Endothelial cell of umbilical vein (primary cell): ENCODE data around the gene IRF2BP1. TPM values are rescaled to one million over a fixed set of nuclear protein-coding genes. Genes with fewer than 3 reads are reported as not detected.

Experiments used
- Bru-seq: library from RNA; stranded (reverse); fragments of 400-500 nt; gene quantifications from one replicate; lab custom pipeline; 2021; lab: Mats Ljungman, UMichigan
- BruChase-seq, 2 experiments: library from RNA; stranded (reverse); fragments of 400-500 nt; gene quantifications; one replicate each; lab custom pipeline; 2021; lab: Mats Ljungman, UMichigan
- BruUV-seq: library from RNA; stranded (reverse); fragments of 400-500 nt; replicated peaks from 2 replicates; lab custom pipeline; 2021; lab: Mats Ljungman, UMichigan
- CTCF ChIA-PET: fragments of 300-600, 350-600 bp; sonication (Branson Sonifier 250); formaldehyde crosslinking; loops from one replicate; lab custom pipeline; 2021; ENCODE audit warnings: antibody characterized with exemption, inconsistent platforms; lab: Charles Lee
- POLR2A ChIA-PET: fragments of 300-600, 350-600 bp; sonication (Branson Sonifier 250); formaldehyde crosslinking; loops from one replicate; lab custom pipeline; 2021; ENCODE audit warnings: antibody characterized with exemption, inconsistent platforms; lab: Charles Lee
- DNase-seq: peaks from one replicate; pipeline ENCODE4 v3.0.0-alpha.2; 2011; ENCODE audit warnings: low read depth, low spot score
- FAIRE-seq: peaks from 2 replicates; lab custom pipeline; 2011; peaks lifted over from hg19 to GRCh38; lab: Jason Lieb, UNC
- H2AFZ ChIP-seq: 2 replicates; pipeline ENCODE4 v1.6.0; 2012; ENCODE audit warnings: low read depth, low read length, control low read depth, inconsistent platforms
- H3K27ac ChIP-seq: 2 replicates; pipeline ENCODE4 v1.5.1; 2011; ENCODE audit warnings: low read depth, mild to moderate bottlenecking, control low read depth, low read length, moderate library complexity; ENCODE audit not compliant: insufficient read depth
- H3K27me3 ChIP-seq, 2 experiments: 2 replicates each; pipeline versions ENCODE4 v1.6.0 to v1.6.1; 2011; ENCODE audit warnings: low read length in 2 of 2, mixed read lengths in 1 of 2; ENCODE audit not compliant: control insufficient read depth in 2 of 2, insufficient read depth in 2 of 2
- H3K36me3 ChIP-seq, 2 experiments: 2 replicates in 1 of 2; 3 replicates in 1 of 2; pipeline ENCODE4 v1.5.1; 2011; ENCODE audit warnings: low read length in 2 of 2, mild to moderate bottlenecking in 1 of 2, moderate library complexity in 1 of 2; ENCODE audit not compliant: control insufficient read depth in 2 of 2, insufficient read depth in 2 of 2; ENCODE audit errors: extremely low read depth in 1 of 2
- H3K4me1 ChIP-seq: 3 replicates; pipeline ENCODE4 v1.5.1; 2011; ENCODE audit warnings: mild to moderate bottlenecking, low read length; ENCODE audit not compliant: control insufficient read depth, insufficient read depth; ENCODE audit errors: extremely low read depth
- H3K4me2 ChIP-seq: 2 replicates; pipeline ENCODE4 v1.6.1; 2011; ENCODE audit warnings: low read length, control low read depth, mixed read lengths; ENCODE audit not compliant: insufficient read depth
- H3K4me3 ChIP-seq, 3 experiments: fragments of 200-600 bp in 1 of 3; sonication (generic), shearing (Covaris generic) in 1 of 3; replicated peaks in 1 of 3; 2 replicates each; pipeline ENCODE4 v1.5.1; 2011 to 2016; ENCODE audit warnings: control low read depth in 3 of 3, low read length in 3 of 3, mild to moderate bottlenecking in 2 of 3, inconsistent platforms in 1 of 3, low read depth in 1 of 3, moderate library complexity in 1 of 3; ENCODE audit not compliant: insufficient read depth in 1 of 3
- H3K79me2 ChIP-seq: 2 replicates; pipeline ENCODE4 v1.6.0; 2012; ENCODE audit warnings: low read length, inconsistent platforms; ENCODE audit not compliant: control insufficient read depth, insufficient read depth
- H3K9ac ChIP-seq: replicated peaks from 2 replicates; pipeline ENCODE3; 2011; ENCODE audit warnings: low read length, control low read depth; ENCODE audit not compliant: insufficient read depth; ENCODE audit errors: extremely low read depth
- H3K9me1 ChIP-seq: replicated peaks from 3 replicates; pipeline ENCODE4 v1.6.0; 2011; ENCODE audit warnings: mild to moderate bottlenecking, low read length; ENCODE audit not compliant: control insufficient read depth, insufficient read depth; ENCODE audit errors: extremely low read depth
- H3K9me3 ChIP-seq: replicated peaks from 2 replicates; pipeline ENCODE4 v1.5.1; 2012; ENCODE audit warnings: low read length, inconsistent platforms; ENCODE audit not compliant: control insufficient read depth, insufficient read depth
- H4K20me1 ChIP-seq: replicated peaks from 2 replicates; pipeline ENCODE3; 2011; ENCODE audit warnings: mild to moderate bottlenecking, low read length; ENCODE audit not compliant: control insufficient read depth, insufficient read depth; ENCODE audit errors: extremely low read depth
- JUN ChIP-seq: IDR thresholded peaks from 2 replicates; pipeline ENCODE4 v1.6.1; 2011; ENCODE audit warnings: borderline replicate concordance, low read depth; ENCODE audit not compliant: insufficient read length, insufficient read depth
- POLR2A ChIP-seq: IDR thresholded peaks from 2 replicates; pipeline ENCODE4 v1.6.1; 2012; ENCODE audit warnings: low read depth, mild to moderate bottlenecking, control low read depth, low read length
- POLR2AphosphoS5 ChIP-seq: IDR thresholded peaks from 2 replicates; pipeline ENCODE4 v1.6.1; 2012; ENCODE audit warnings: low read depth, mild to moderate bottlenecking, control low read depth, low read length, moderate library complexity; ENCODE audit not compliant: insufficient read depth
- dilution Hi-C: fragments of 300-500 bp; cut with MboI; formaldehyde crosslinking; loops from one replicate; pipeline ENCODE4 v1.15.0; 2019; ENCODE audit warnings: low sequenced_read_pairs; ENCODE audit not compliant: extremely low pct_ligation_motif_present
- intact Hi-C: fragments of 100-400 bp; cut with micrococcal nuclease; formaldehyde crosslinking; loops from one replicate; pipeline ENCODE4 v1.10.0; 2022
- long read RNA-seq: library from polyadenylated mRNA; stranded (forward); transcript quantifications from one replicate; pipeline ENCODE4 v2.0.0, GENCODE V29; 2021
- polyA minus RNA-seq, 3 experiments: library from RNA; depleted of rRNA, polyadenylated mRNA; stranded (reverse); fragments of >200 nt; gene quantifications; 1 replicate in 1 of 3; 2 replicates in 2 of 3; pipeline ENCODE4 v1.2.3, GENCODE V29; 2011
- polyA plus RNA-seq, 4 experiments: library from polyadenylated mRNA; depleted of rRNA in 3 of 4; stranded (reverse) in 3 of 4; unstranded in 1 of 4; fragments of >200 nt; gene quantifications; 2 replicates each; pipeline versions ENCODE4 v1.2.1 to v1.2.3, GENCODE V29; 2011 to 2012; ENCODE audit warnings: missing spikeins in 1 of 4
- total RNA-seq: library from RNA; stranded (reverse); gene quantifications from 2 replicates; pipeline ENCODE4 v1.2.3, GENCODE V29; 2021
- TF ChIP-seq, protein P1 (sequence below): IDR thresholded peaks from 2 replicates; pipeline ENCODE4 v1.6.1; 2011; ENCODE audit not compliant: insufficient read depth, insufficient read length
- TF ChIP-seq, protein P2 (sequence below), 2 donors: IDR thresholded peaks; 1 replicate in 1 of 2; 2 replicates in 1 of 2; pipeline ENCODE4 v1.5.1; 2011; ENCODE audit warnings: low read length in 2 of 2, mild to moderate bottlenecking in 2 of 2, moderate library complexity in 2 of 2, control low read depth in 1 of 2, inconsistent platforms in 1 of 2, low read depth in 1 of 2; ENCODE audit not compliant: insufficient read depth in 1 of 2; ENCODE audit errors: extremely low read depth in 1 of 2

The IRF2BP1 gene
- total RNA-seq (17.1 and 17.5 TPM in 2 replicates), polyA plus RNA-seq (12.3 and 16.6 TPM in 2 replicates), polyA minus RNA-seq (6.5 and 8.5 TPM in 2 replicates), Bru-seq, nascent RNA (percentile 45 among the genes with signal in this experiment), BruChase-seq, experiment 1, labeled RNA remaining after a 6-hour chase (percentile 70 among the genes with signal in this experiment), BruChase-seq, experiment 2, labeled RNA remaining after a 2-hour chase (percentile 74 among the genes with signal in this experiment)
- 7.2 and 10.9 TPM in 2 replicates for polyA plus RNA-seq (2011; cell fraction: cytosol; rRNA removed)
- polyA plus RNA-seq (2011; cell fraction: nucleus; rRNA removed): 4.3 and 4.4 TPM in 2 replicates
- 6.3 and 11.4 TPM in 2 replicates for polyA plus RNA-seq (2012)
- 18.9 TPM for polyA minus RNA-seq (2011; cell fraction: cytosol; rRNA and poly(A)+ RNA removed)
- 3.5 and 6.5 TPM in 2 replicates for polyA minus RNA-seq (2011; cell fraction: nucleus; rRNA and poly(A)+ RNA removed)
- long read RNA-seq, transcript IRF2BP1-201 (1 exons, 2,564 nt): major isoform, 48 of 48 reads
- long read RNA-seq, partial matches to known transcripts: 0 of 48 reads
- long read RNA-seq, other reads (novel, unspliced or antisense): 0 of 48 reads

DNA sequence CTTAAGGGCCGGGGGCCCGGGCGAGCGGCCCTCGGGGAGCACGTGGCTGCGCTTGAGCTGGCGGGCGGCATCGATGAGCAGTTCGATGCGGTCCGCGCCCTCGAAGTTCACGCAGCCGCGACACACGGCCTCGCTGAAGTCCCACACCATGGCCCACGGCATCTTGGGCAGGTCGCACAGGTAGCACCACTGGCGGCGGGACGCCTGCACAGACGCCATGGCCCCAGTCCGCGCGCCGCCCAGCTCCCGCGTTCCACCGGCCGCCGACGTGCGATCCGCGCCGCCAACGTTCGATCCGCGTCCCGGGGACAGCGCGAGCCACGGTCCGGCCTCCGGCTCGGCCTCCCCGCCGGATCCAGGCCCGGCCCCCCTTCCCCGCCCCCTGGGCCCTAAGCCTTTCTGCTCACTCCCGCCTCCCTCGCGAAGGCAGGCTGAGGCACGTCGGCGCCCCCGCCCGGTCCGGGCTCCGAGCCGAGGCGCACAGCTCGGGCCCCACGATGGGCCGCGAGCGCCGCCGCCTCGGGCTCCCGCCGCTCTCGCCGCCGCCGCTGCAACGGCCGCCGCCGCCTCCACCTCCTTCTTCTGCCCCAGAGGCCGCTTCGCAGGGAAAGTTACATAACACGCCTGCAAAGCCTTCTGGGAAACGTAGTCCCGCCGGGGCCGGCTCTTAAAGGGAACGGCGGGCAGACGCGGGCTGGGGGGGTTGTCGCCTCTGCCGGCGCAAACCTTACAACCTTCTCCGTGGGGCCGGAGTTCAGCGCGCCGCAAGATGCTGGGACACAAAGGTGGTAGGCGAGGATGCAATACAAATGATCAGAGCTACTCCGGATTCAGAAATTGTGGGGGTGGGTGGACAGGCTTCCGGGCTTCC, at the start of gene IRF2BP1:
Gene IRF2BP1 (minus strand): TSS at position 586 of the 871 bp plus-strand sequence. CDS start 367 bp downstream, at position 219.
- Histone ChIP-seq H3K4me3 (peak within 1 kb of the TSS; percentile 48 to 94 (median 57)), H3K4me1 (peaks cover 10% of the 10 kb centered on the region), H2AFZ (peak within 1 kb of the TSS; percentile 80), H3K9ac (peak within 1 kb of the TSS; percentile 81), H3K79me2 (peaks cover 3% of the 10 kb centered on the region), H3K36me3 (no peaks in the 10 kb centered on the region), H3K27ac (peak within 1 kb of the TSS; percentile 80), H3K9me3 (no peaks in the 10 kb centered on the region), H4K20me1 (no peaks in the 10 kb centered on the region), H3K27me3 (no peaks in the 10 kb centered on the region), H3K4me2 (peak within 1 kb of the TSS; percentile 74), H3K9me1 (no peaks in the 10 kb centered on the region)
- no TSS peak for BruUV-seq
- intact Hi-C loops (loop anchor here (1.0 kb wide), 1 partner anchor 17 kb away; the partner anchor contains the start of gene MYPOP), dilution Hi-C loops (no loop called here)
- ChIA-PET CTCF (interaction anchor here (0.6 to 3.3 kb wide), 11 partner anchors 10 to 401 kb away, joined by 3 to 21 read pairs (median 3); partner anchors contain the start of genes FOXA3 and SYMPK), POLR2A (interaction anchor here (0.6 to 1.4 kb wide), 5 partner anchors 14 to 124 kb away, joined by 3 to 6 read pairs (median 3); partner anchors contain the start of gene MYPOP)
- TF ChIP-seq JUN (no peak), POLR2A (no peak), POLR2AphosphoS5 (peak; percentile 28)
- TF ChIP-seq, protein P1, sequence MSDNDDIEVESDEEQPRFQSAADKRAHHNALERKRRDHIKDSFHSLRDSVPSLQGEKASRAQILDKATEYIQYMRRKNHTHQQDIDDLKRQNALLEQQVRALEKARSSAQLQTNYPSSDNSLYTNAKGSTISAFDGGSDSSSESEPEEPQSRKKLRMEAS: no peak
- TF ChIP-seq, protein P2, sequence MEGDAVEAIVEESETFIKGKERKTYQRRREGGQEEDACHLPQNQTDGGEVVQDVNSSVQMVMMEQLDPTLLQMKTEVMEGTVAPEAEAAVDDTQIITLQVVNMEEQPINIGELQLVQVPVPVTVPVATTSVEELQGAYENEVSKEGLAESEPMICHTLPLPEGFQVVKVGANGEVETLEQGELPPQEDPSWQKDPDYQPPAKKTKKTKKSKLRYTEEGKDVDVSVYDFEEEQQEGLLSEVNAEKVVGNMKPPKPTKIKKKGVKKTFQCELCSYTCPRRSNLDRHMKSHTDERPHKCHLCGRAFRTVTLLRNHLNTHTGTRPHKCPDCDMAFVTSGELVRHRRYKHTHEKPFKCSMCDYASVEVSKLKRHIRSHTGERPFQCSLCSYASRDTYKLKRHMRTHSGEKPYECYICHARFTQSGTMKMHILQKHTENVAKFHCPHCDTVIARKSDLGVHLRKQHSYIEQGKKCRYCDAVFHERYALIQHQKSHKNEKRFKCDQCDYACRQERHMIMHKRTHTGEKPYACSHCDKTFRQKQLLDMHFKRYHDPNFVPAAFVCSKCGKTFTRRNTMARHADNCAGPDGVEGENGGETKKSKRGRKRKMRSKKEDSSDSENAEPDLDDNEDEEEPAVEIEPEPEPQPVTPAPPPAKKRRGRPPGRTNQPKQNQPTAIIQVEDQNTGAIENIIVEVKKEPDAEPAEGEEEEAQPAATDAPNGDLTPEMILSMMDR (IDR thresholded peaks at IDR 0.05; ENCODE audit: extremely low read depth in 1 of 2, insufficient read depth in 1 of 2, low read depth in 1 of 2, low read length in 2 of 2): no peak
- DNase-seq: peak; percentile 89
- FAIRE-seq: no peak
